ENCODE data around the gene CCDC172.
"Not testable (repeated sequence)": the region's sequence is repeated elsewhere in the genome, so short reads cannot be mapped to it uniquely, and the experiment has no call there.

Gene CCDC172

GRCh38 chr10:116352125-116352524 lies 27.9 kb downstream of the CCDC172 start:
- no peak for DNase-seq

GRCh38 chr10:116353817-116354216 lies 29.6 kb downstream of the CCDC172 start:
- DNase-seq = no peak

GRCh38 chr10:116355341-116355740 lies 31.1 kb downstream of the CCDC172 start:
- DNase-seq = no peak

GRCh38 chr10:116356833-116357232 lies 32.6 kb downstream of the CCDC172 start:
- DNase-seq = no peak

GRCh38 chr10:116364868-116365267 lies 40.6 kb downstream of the CCDC172 start:
- no peak for DNase-seq

GRCh38 chr10:116371737-116372136 lies 47.5 kb downstream of the CCDC172 start:
- DNase-seq = no peak

GRCh38 chr10:116382290-116382689 lies 58.0 kb downstream of the CCDC172 start:
- no peak for DNase-seq

GRCh38 chr10:116385311-116385710 lies 61.1 kb downstream of the CCDC172 start:
- no peak for DNase-seq

GRCh38 chr10:116385994-116386809 lies 62.0 kb downstream of the CCDC172 start:
- DNase-seq = no peak

- DNase-seq = not testable (repeated sequence)
These were observed 69.1 kb downstream of the CCDC172 start for GRCh38 chr10:116393246-116393831.

- DNase-seq = no peak
These were observed 71.2 kb downstream of the CCDC172 start for GRCh38 chr10:116395223-116395985.

- DNase-seq = no peak
These were observed 74.0 kb downstream of the CCDC172 start for GRCh38 chr10:116398224-116398623.

GRCh38 chr10:116402858-116403257 lies 78.6 kb downstream of the CCDC172 start:
- DNase-seq = no peak

GRCh38 chr10:116403740-116404250 lies 79.5 kb downstream of the CCDC172 start:
- no peak for DNase-seq

- no peak for DNase-seq
These were observed 84.5 kb downstream of the CCDC172 start for GRCh38 chr10:116408719-116409118.

GRCh38 chr10:116410351-116410750 lies 86.1 kb downstream of the CCDC172 start:
- no peak for DNase-seq

GRCh38 chr10:116417821-116418220 lies 93.6 kb downstream of the CCDC172 start:
- DNase-seq = no peak

GRCh38 chr10:116418389-116418788 lies 94.1 kb downstream of the CCDC172 start:
- no peak for DNase-seq

GRCh38 chr10:116421815-116422214 lies 97.6 kb downstream of the CCDC172 start:
- DNase-seq = no peak

- no peak for DNase-seq
These were observed 103.4 kb downstream of the CCDC172 start, which contains the start of gene PNLIPRP3 for GRCh38 chr10:116427671-116428070. TSS of gene PNLIPRP3 (plus strand) at chr10:116427847. CDS start at chr10:116428013, 166 bp downstream.

GRCh38 chr10:116429288-116429977 lies 105.2 kb downstream of the CCDC172 start:
- no peak for DNase-seq
